H1 (cell line): ENCODE data around the gene GCSH. TPM values are rescaled to one million over a fixed set of nuclear protein-coding genes. Genes with fewer than 3 reads are reported as not detected.

Experiments
- CTCF ChIA-PET: fragments of 300-600 bp; sonication (Branson Sonifier 250); formaldehyde crosslinking; loops from one replicate; lab custom pipeline; 2021; ENCODE audit not compliant: partially characterized antibody; lab: Charles Lee
- POLR2A ChIA-PET: fragments of 300-600 bp; sonication (Branson Sonifier 250); formaldehyde crosslinking; loops from one replicate; lab custom pipeline; 2021; ENCODE audit warnings: inconsistent platforms; ENCODE audit not compliant: partially characterized antibody; lab: Charles Lee
- DNase-seq, 2 experiments: peaks; one replicate each; pipeline versions ENCODE4 v3.0.0 to v3.0.0-alpha.2; 2010 to 2022; ENCODE audit warnings: low spot score in 2 of 2, low read depth in 1 of 2, mixed read lengths in 1 of 2
- FAIRE-seq: peaks from 2 replicates; lab custom pipeline; 2011; peaks lifted over from hg19 to GRCh38; lab: Jason Lieb, UNC
- H2AFZ ChIP-seq: 2 replicates; pipeline ENCODE4 v1.8.1; 2012; ENCODE audit warnings: low read length, inconsistent platforms
- H2AK5ac ChIP-seq: 2 replicates; pipeline ENCODE4 v1.6.1; 2013; ENCODE audit warnings: low read depth, low read length
- H2BK120ac ChIP-seq: replicated peaks from 2 replicates; pipeline ENCODE3; 2013; ENCODE audit warnings: low read depth, low read length, inconsistent platforms
- H2BK12ac ChIP-seq: 2 replicates; pipeline ENCODE4 v1.6.1; 2013; ENCODE audit warnings: low read depth, low read length
- H2BK15ac ChIP-seq: 2 replicates; pipeline ENCODE4 v1.6.1; 2013; ENCODE audit warnings: low read length
- H2BK20ac ChIP-seq: 2 replicates; pipeline ENCODE4 v1.6.1; 2013; ENCODE audit warnings: low read length
- H2BK5ac ChIP-seq: 2 replicates; pipeline ENCODE4 v1.6.1; 2013; ENCODE audit warnings: low read depth, low read length
- H3K14ac ChIP-seq: 2 replicates; pipeline ENCODE4 v1.6.1; 2013; ENCODE audit warnings: inconsistent platforms; ENCODE audit not compliant: insufficient read length
- H3K18ac ChIP-seq: 2 replicates; pipeline ENCODE4 v1.6.1; 2013; ENCODE audit warnings: low read length; ENCODE audit errors: extremely low read depth
- H3K23ac ChIP-seq: 2 replicates; pipeline ENCODE4 v1.6.1; 2013; ENCODE audit warnings: inconsistent platforms; ENCODE audit not compliant: insufficient read length
- H3K23me2 ChIP-seq: 2 replicates; pipeline ENCODE4 v1.6.1; 2013; ENCODE audit warnings: low read depth, low read length
- H3K27ac ChIP-seq: 2 replicates; pipeline ENCODE4 v1.6.1; 2011; ENCODE audit warnings: low read depth, low read length, inconsistent platforms
- H3K27me3 ChIP-seq, 4 experiments: replicated peaks in 1 of 4; 1 replicate in 1 of 4; 2 replicates in 3 of 4; pipeline versions ENCODE4 v1.6.1 to v1.8.1; 2011 to 2013; ENCODE audit warnings: low read length in 3 of 4, mild to moderate bottlenecking in 3 of 4, inconsistent platforms in 2 of 4, mixed read lengths in 2 of 4, moderate library complexity in 1 of 4; ENCODE audit not compliant: control insufficient read depth in 3 of 4, insufficient read depth in 3 of 4; ENCODE audit errors: extremely low read depth in 1 of 4
- H3K36me3 ChIP-seq, 4 experiments: 2 replicates each; pipeline versions ENCODE4 v1.6.1 to v1.8.1; 2011 to 2013; ENCODE audit warnings: mild to moderate bottlenecking in 4 of 4, low read length in 3 of 4, moderate library complexity in 2 of 4, control low read depth in 1 of 4, inconsistent platforms in 1 of 4; ENCODE audit not compliant: insufficient read depth in 4 of 4, control insufficient read depth in 2 of 4
- H3K4ac ChIP-seq: replicated peaks from 2 replicates; pipeline ENCODE3; 2013; ENCODE audit warnings: low read length, low read depth, mixed read lengths, inconsistent platforms; ENCODE audit not compliant: insufficient read length
- H3K4me1 ChIP-seq, 4 experiments: replicated peaks in 1 of 4; 1 replicate in 1 of 4; 2 replicates in 3 of 4; pipeline versions ENCODE4 v1.6.1 to v1.8.1; 2011 to 2013; ENCODE audit warnings: low read length in 3 of 4, inconsistent platforms in 2 of 4, mixed read lengths in 1 of 4; ENCODE audit not compliant: insufficient read depth in 4 of 4, control insufficient read depth in 3 of 4
- H3K4me2 ChIP-seq, 2 experiments: 2 replicates each; pipeline versions ENCODE4 v1.6.1 to v1.8.1; 2011 to 2013; ENCODE audit warnings: low read depth in 2 of 2, low read length in 2 of 2, control low read depth in 1 of 2, inconsistent platforms in 1 of 2, mild to moderate bottlenecking in 1 of 2; ENCODE audit not compliant: insufficient read depth in 1 of 2
- H3K4me3 ChIP-seq, 4 experiments: fragments of 200-600, 300-600 bp in 1 of 4; sonication (generic), shearing (Covaris generic), sonication (Bioruptor Twin) in 1 of 4; 2 replicates each; pipeline versions ENCODE4 v1.5.1 to v1.8.1; 2011 to 2016; ENCODE audit warnings: low read length in 4 of 4, low read depth in 3 of 4, control low read depth in 2 of 4, inconsistent platforms in 2 of 4, mild to moderate bottlenecking in 2 of 4, mixed read lengths in 1 of 4, moderate library complexity in 1 of 4; ENCODE audit not compliant: insufficient read depth in 2 of 4; ENCODE audit errors: extremely low read depth in 1 of 4
- H3K56ac ChIP-seq: replicated peaks from 2 replicates; pipeline ENCODE3; 2013; ENCODE audit warnings: low read depth, mild to moderate bottlenecking, mixed read lengths, low read length, inconsistent platforms; ENCODE audit not compliant: insufficient read length
- H3K79me1 ChIP-seq: 2 replicates; pipeline ENCODE4 v1.6.1; 2013; ENCODE audit warnings: low read depth, low read length, control low read depth
- H3K79me2 ChIP-seq, 2 experiments: 2 replicates each; pipeline versions ENCODE4 v1.6.1 to v1.8.1; 2012 to 2013; ENCODE audit warnings: low read length in 2 of 2, mild to moderate bottlenecking in 2 of 2, inconsistent platforms in 1 of 2; ENCODE audit not compliant: insufficient read depth in 2 of 2, control insufficient read depth in 1 of 2
- H3K9ac ChIP-seq, 4 experiments: replicated peaks in 1 of 4; 1 replicate in 1 of 4; 2 replicates in 3 of 4; pipeline versions ENCODE4 v1.6.1 to v1.8.1; 2011 to 2013; ENCODE audit warnings: low read depth in 3 of 4, low read length in 3 of 4, control low read depth in 2 of 4, mild to moderate bottlenecking in 2 of 4, moderate library complexity in 2 of 4, inconsistent platforms in 1 of 4; ENCODE audit errors: extremely low read depth in 1 of 4
- H3K9me3 ChIP-seq, 2 experiments: 2 replicates each; pipeline versions ENCODE4 v1.6.1 to v1.8.1; 2012 to 2013; ENCODE audit warnings: mild to moderate bottlenecking in 2 of 2, moderate library complexity in 2 of 2, control low read depth in 1 of 2, inconsistent platforms in 1 of 2, low read depth in 1 of 2, low read length in 1 of 2, mixed read lengths in 1 of 2; ENCODE audit not compliant: insufficient read depth in 2 of 2
- H4K20me1 ChIP-seq, 2 experiments: replicated peaks in 1 of 2; 2 replicates each; pipeline versions ENCODE3 to v1.8.1; 2011 to 2013; ENCODE audit warnings: inconsistent platforms in 2 of 2, low read length in 2 of 2, mild to moderate bottlenecking in 1 of 2; ENCODE audit not compliant: insufficient read depth in 2 of 2, control insufficient read depth in 1 of 2
- H4K5ac ChIP-seq: 2 replicates; pipeline ENCODE4 v1.6.1; 2013; ENCODE audit warnings: low read length, low read depth, mixed read lengths, inconsistent platforms; ENCODE audit not compliant: insufficient read length
- H4K8ac ChIP-seq: 2 replicates; pipeline ENCODE4 v1.8.0; 2013; ENCODE audit warnings: mild to moderate bottlenecking, moderate library complexity, low read length, inconsistent platforms; ENCODE audit not compliant: insufficient read depth; ENCODE audit errors: extremely low read depth
- H4K91ac ChIP-seq: replicated peaks from 2 replicates; pipeline ENCODE3; 2013; ENCODE audit warnings: low read length, mixed read lengths, inconsistent platforms; ENCODE audit not compliant: insufficient read length
- GTF2F1 ChIP-seq: IDR thresholded peaks from 2 replicates; pipeline ENCODE4 v1.6.1; 2012; ENCODE audit warnings: low read depth, low read length, improper control_type of control experiment, borderline replicate concordance
- HDAC2 ChIP-seq, 2 experiments: fragments of 300-600 bp in 1 of 2; sonication (generic) in 1 of 2; IDR thresholded peaks; 2 replicates each; pipeline ENCODE4 v1.6.1; 2011 to 2012; ENCODE audit warnings: low read depth in 2 of 2, low read length in 2 of 2, mild to moderate bottlenecking in 2 of 2, moderate library complexity in 2 of 2, borderline replicate concordance in 1 of 2, inconsistent platforms in 1 of 2
- RAD21 ChIP-seq, 2 experiments: IDR thresholded peaks in 1 of 2; conservative IDR thresholded peaks in 1 of 2; 2 replicates each; pipeline ENCODE4 v1.6.1; 2011; ENCODE audit warnings: low read depth in 2 of 2, low read length in 2 of 2, improper control_type of control experiment in 1 of 2, inconsistent platforms in 1 of 2, mild to moderate bottlenecking in 1 of 2, moderate library complexity in 1 of 2
- SIN3A ChIP-seq, 2 experiments: IDR thresholded peaks in 1 of 2; conservative IDR thresholded peaks in 1 of 2; 2 replicates each; pipeline ENCODE4 v1.6.1; 2011 to 2012; ENCODE audit warnings: low read length in 2 of 2, improper control_type of control experiment in 1 of 2, low read depth in 1 of 2, mild to moderate bottlenecking in 1 of 2
- WGBS, 2 experiments: shearing (Covaris generic) in 1 of 2; methylation state at CpG; one replicate each; pipeline versions ENCODE4 v1.1.6 to v1.1.7; 2013 to 2015; ENCODE audit warnings: low lambda C conversion rate in 2 of 2, mixed read lengths in 2 of 2, inconsistent platforms in 1 of 2, low coverage in 1 of 2, missing lambda C conversion rate in 1 of 2; ENCODE audit not compliant: insufficient replicate concordance in 2 of 2, insufficient coverage in 1 of 2, insufficient read length in 1 of 2; ENCODE audit errors: extremely low coverage in 1 of 2, missing lambda C conversion rate in 1 of 2; 5-methylcytosine and 5-hydroxymethylcytosine counted together
- polyA plus RNA-seq, 7 experiments: library from polyadenylated mRNA; depleted of rRNA in 3 of 7; stranded (reverse) in 5 of 7; unstranded in 2 of 7; fragments of >200 nt in 5 of 7; fragments of 200-250 nt in 2 of 7; gene quantifications; 1 replicate in 5 of 7; 2 replicates in 1 of 7; 4 replicates in 1 of 7; pipeline versions ENCODE4 v1.2.1 to v1.2.3, GENCODE V29; 2011 to 2013; ENCODE audit warnings: missing spikeins in 2 of 7, mixed read lengths in 2 of 7
- total RNA-seq: library from RNA; stranded (reverse); fragmentation: NEBNext Ultra II Directional; extraction: Animal tissue kit (Norgen Biotek cat#: 25700); gene quantifications from 2 replicates; pipeline ENCODE4 v1.2.1, GENCODE V29; 2021
- TF ChIP-seq, protein P1 (sequence below): IDR thresholded peaks from 2 replicates; pipeline ENCODE4 v1.6.1; 2012; ENCODE audit warnings: inconsistent platforms

GCSH gene
- total and polyA plus RNA-seq, 2 of the 8 experiments (the other 6 are each of a cell fraction or from before 2014, with no cell fraction given): 28.2 to 108 TPM

DNA sequence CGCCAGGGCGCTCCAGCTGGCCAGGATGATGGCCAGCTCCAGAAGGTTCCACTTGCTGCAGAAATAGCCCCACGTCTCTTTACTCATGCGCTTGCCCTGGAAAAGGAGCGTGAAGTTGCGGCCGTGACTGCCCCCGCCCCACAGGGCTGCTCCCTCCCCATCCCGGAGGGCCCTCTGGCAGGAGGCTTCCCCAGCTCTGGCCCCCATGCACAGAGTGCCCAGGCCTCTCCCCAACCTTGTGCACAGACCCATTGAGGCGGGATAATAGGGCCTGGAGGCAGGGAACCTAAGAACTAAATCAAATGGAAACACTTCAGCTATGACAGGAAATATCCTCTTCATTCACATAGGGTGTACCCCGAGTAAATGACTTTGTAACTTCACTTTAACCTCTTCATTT is 21.2 kb upstream of the GCSH start:
- H4K91ac ChIP-seq: no peak overlapping the region
- DNase-seq (no peak), FAIRE-seq (no peak)
- no peak overlapping the region for H2BK12ac ChIP-seq
- POLR2A ChIA-PET: interaction anchor here (0.8 to 1.1 kb wide), 3 partner anchors 14 to 23 kb away, joined by 3 read pairs; no protein-coding TSS in a partner anchor
- H2AK5ac ChIP-seq: no peak overlapping the region
- no peaks in the 10 kb centered on the region for H3K79me1 ChIP-seq
- no peak overlapping the region for H3K9ac ChIP-seq
- no peaks in the 10 kb centered on the region for H3K36me3 ChIP-seq
- H3K9me3 ChIP-seq: no peaks in the 10 kb centered on the region
- H3K27ac ChIP-seq: no peak overlapping the region
- no peak overlapping the region; the same call in 1 of the 2 replicates for H4K8ac ChIP-seq
- CTCF ChIA-PET: interaction anchor here (0.6 to 2.0 kb wide), 6 partner anchors 9 to 130 kb away, joined by 3 to 4 read pairs (median 3); partner anchors contain the start of gene C16orf46
- no peak overlapping the region for H2AFZ ChIP-seq
- H3K18ac ChIP-seq: no peak overlapping the region
- H4K5ac ChIP-seq: no peak overlapping the region
- TF ChIP-seq RAD21 (IDR thresholded peaks at IDR 0.05 in 1 of 2, conservative IDR thresholded peaks at IDR 0.05 in 1 of 2; ENCODE audit: low read depth in 2 of 2, low read length in 2 of 2) (no peak), GTF2F1 (no peak), SIN3A (conservative IDR thresholded peaks at IDR 0.05 in 1 of 2, IDR thresholded peaks at IDR 0.05 in 1 of 2; ENCODE audit: low read depth in 1 of 2, low read length in 2 of 2) (no peak), HDAC2 (IDR thresholded peaks at IDR 0.05; ENCODE audit: borderline replicate concordance in 1 of 2, low read depth in 2 of 2, low read length in 2 of 2) (no peak)
- TF ChIP-seq, protein P1, sequence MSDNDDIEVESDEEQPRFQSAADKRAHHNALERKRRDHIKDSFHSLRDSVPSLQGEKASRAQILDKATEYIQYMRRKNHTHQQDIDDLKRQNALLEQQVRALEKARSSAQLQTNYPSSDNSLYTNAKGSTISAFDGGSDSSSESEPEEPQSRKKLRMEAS: no peak
- H3K23ac ChIP-seq: no peak overlapping the region
- no peak overlapping the region for H3K4me2 ChIP-seq
- H3K27me3 ChIP-seq: no peaks in the 10 kb centered on the region
- no peak overlapping the region for H3K14ac ChIP-seq
- no peak overlapping the region for H3K4me3 ChIP-seq
- H3K23me2 ChIP-seq: no peaks in the 10 kb centered on the region
- H2BK5ac ChIP-seq: no peak overlapping the region
- H4K20me1 ChIP-seq: no peaks in the 10 kb centered on the region
- no peak overlapping the region for H2BK120ac ChIP-seq
- no peak overlapping the region for H3K4ac ChIP-seq
- H2BK15ac ChIP-seq: no peak overlapping the region
- H3K79me2 ChIP-seq: no peaks in the 10 kb centered on the region
- H3K56ac ChIP-seq: no peak overlapping the region
- no peaks in the 10 kb centered on the region for H3K4me1 ChIP-seq
- no peak overlapping the region for H2BK20ac ChIP-seq
- 81% methylated on average over 11 of the region's 11 CpGs; no CpG with 5 or more reads in 1 of the 2 experiments for whole genome bisulfite sequencing, 2 experiments
